ENCODE results near the gene TRMT44.

The TRMT44 gene

DNA sequence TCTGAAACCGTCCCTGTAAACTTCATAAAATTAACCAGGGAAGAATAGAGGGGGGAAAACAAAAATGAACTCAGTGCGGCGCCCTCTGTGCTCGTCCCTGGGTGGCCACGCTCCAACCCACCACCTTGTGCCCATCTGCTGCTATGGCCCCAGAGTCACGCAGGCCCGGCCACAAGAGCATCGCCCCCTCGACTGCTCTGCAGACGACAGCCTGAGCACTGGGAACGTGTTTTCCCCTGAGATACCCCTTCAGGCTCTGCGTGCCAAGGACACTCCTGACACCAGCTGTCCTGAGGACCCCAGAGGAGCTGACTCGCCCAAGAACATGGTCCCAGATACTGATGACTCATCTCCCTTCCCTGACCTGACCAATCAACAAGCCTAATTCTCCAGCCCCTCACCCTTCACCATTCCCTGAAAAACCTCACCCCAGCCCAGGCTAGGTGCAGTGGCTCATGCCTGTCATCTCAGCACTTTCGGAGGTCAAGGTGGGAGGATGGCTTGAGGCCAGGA lies 75.5 kb downstream of the TRMT44 start:
- DNase-seq = no peak

GRCh38 chr4:8516996-8517550 lies 76.5 kb downstream of the TRMT44 start:
- no peak for DNase-seq

- no peak for DNase-seq
Measured at GRCh38 chr4:8517946-8518345, 77.4 kb downstream of the TRMT44 start.

- DNase-seq = no peak
Measured at GRCh38 chr4:8522160-8523120, 81.9 kb downstream of the TRMT44 start.

- DNase-seq = no peak
Measured at GRCh38 chr4:8523175-8523574, 82.6 kb downstream of the TRMT44 start.

DNA sequence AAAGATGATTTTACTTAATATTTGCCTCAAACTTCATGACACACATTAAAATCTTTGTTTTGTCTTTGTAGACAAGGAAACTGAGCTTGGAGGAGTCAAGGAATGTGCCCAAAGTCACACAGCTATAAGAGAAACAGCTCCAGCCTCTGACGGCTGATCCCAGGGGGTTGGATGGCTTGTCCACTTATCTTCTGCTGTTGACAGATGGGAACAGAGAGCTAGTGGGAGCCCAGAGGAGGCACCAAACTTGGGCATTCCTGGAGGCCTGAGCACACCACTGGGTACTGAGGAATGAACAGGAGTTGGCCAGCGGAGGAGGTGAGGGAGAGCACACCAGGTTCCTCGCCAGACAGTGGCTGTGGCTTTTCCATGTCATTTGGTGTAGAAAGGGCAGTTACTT lies 83.2 kb downstream of the TRMT44 start:
- no peak for DNase-seq

DNA sequence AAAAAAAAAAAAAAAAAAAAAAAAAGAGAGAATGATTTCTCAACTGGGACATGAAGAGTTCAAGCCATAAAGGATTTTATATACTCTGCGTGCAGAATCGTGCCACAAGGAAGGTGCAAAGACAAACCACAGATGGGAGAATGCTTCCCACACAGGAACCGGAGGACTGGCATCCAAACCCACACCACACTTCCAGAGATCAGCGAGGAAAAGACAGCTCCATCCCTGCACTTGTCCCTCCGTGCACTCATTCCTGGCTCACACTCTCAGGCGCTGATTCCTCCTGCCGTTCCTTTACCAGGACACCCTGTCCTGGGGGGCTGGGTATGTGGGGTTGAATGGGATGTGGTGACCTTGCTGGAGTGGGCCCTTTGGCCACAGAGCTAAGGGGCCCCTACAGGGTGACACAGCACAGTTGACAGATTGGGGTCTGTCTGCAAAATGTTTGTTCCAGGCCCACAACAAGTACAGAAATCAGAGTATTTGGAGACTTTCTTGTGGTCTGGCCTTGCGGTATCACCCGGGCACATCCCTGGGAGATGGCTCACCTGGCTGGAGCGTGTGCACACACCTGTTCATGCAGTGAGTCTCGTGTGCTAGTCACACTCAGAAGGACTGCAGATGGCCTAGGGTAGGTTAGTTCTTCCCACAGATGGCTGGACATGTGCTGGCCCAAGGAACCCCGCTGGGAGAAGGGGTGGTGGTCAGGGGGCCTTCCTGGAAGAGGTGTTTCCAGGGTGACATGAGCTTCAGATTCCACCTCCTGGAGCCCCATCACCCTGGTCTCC lies 84.2 kb downstream of the TRMT44 start:
- no peak for DNase-seq

DNA sequence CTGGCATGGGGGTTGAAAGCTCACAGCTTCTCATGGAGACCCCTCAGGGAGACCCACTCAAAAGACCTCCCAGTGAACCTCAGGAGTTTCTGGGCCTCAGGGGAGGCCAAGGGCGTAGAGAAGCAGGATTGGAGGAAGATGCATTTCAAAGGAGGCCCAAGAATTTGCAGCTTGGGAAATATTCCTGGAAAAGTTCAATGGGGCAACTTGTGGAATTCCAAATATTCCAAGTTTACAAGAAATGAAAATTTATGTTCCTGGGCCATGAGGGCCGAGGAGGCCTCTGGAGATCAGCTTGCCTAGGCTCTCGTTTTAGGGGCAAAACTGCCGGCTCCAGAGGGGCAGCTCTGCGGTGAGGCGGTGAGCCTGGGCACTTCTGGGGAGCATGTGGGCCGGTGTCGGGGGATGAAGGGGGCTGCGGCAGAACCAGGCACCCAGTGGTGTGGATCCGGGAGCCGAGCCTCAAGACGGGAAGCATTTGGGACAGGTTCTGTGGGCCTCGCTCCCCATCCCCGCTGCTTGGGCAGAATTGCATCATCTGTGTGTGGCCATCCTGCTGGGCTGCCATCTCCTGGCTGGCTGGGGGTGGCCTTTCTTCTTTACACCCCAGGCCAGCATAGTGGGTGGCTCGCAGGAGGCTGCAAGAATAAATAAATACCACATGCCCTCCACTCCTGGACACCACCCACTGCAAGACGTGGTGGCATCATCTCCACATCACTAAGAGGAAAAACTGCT lies 85.0 kb downstream of the TRMT44 start:
- no peak for DNase-seq
